Erythroblast (primary cell): ENCODE data around the gene HNRNPA1L2.
"Not testable (repeated sequence)": the region's sequence is repeated elsewhere in the genome, so short reads cannot be mapped to it uniquely, and the experiment has no call there.

Experiments used
- GATA1 ChIP-seq: IDR thresholded peaks from 2 replicates; pipeline ENCODE4 v1.6.1; 2011; ENCODE audit warnings: low read depth, mild to moderate bottlenecking, control low read depth, low read length, moderate library complexity
- POLR2A ChIP-seq: IDR thresholded peaks from 2 replicates; pipeline ENCODE4 v1.6.1; 2011; ENCODE audit warnings: mild to moderate bottlenecking, low read length

- TF ChIP-seq POLR2A, GATA1: not testable (repeated sequence)
Observed at GRCh38 chr13:52608184-52608583, 34.0 kb upstream of the HNRNPA1L2 start.
